Nephron progenitor cell (in vitro differentiated cells): ENCODE measurements around the gene NR4A2.
A peak's percentile ranks its signal among the peaks of the same experiment; 100 is the strongest.

ENCODE experiments used
- DNase-seq: peaks from one replicate; pipeline ENCODE4 v3.0.0; 2021
- H3K27ac Mint-ChIP-seq: 2 replicates; pipeline ENCODE4 v1.8.0; 2021; ENCODE audit warnings: mild to moderate bottlenecking, moderate library complexity, mixed read lengths
- H3K27me3 Mint-ChIP-seq: 2 replicates; pipeline ENCODE4 v1.8.0; 2021; ENCODE audit warnings: mild to moderate bottlenecking, low read depth, mixed read lengths; ENCODE audit not compliant: poor library complexity
- H3K36me3 Mint-ChIP-seq: 2 replicates; pipeline ENCODE4 v1.8.0; 2021; ENCODE audit warnings: low read depth, mixed read lengths
- H3K4me1 Mint-ChIP-seq: 2 replicates; pipeline ENCODE4 v1.8.0; 2021; ENCODE audit warnings: mixed read lengths
- H3K4me3 Mint-ChIP-seq: 2 replicates; pipeline ENCODE4 v1.8.0; 2021; ENCODE audit warnings: mild to moderate bottlenecking, moderate library complexity, mixed read lengths
- H3K9me3 Mint-ChIP-seq: 2 replicates; pipeline ENCODE4 v1.8.0; 2021; ENCODE audit warnings: mild to moderate bottlenecking, moderate library complexity, mixed read lengths
- CTCF ChIP-seq: fragments of 200-600 bp; sonication (generic); IDR thresholded peaks from 2 replicates; pipeline ENCODE4 v1.5.0; 2021; ENCODE audit warnings: antibody characterized with exemption

The NR4A2 gene

GRCh38 chr2:156332534-156333273 lies at the start of gene NR4A2:
TSS of gene NR4A2 (minus strand) at chr2:156332721. CDS start at chr2:156330186, 2,535 bp downstream.
- H3K4me3 Mint-ChIP-seq = peak within 1 kb of the TSS; percentile 89
- no peaks in the 10 kb centered on the region for H3K36me3 Mint-ChIP-seq
- peaks cover 39% of the 10 kb centered on the region for H3K4me1 Mint-ChIP-seq
- H3K9me3 Mint-ChIP-seq = no peaks in the 10 kb centered on the region
- no peak for TF ChIP-seq CTCF
- H3K27ac Mint-ChIP-seq = no peak within 1 kb of the TSS
- peaks cover 69% of the 10 kb centered on the region for H3K27me3 Mint-ChIP-seq
- peak; percentile 78 for DNase-seq

GRCh38 chr2:156380117-156380645 lies 47.7 kb upstream of the NR4A2 start:
- Mint-ChIP-seq H3K9me3 (peaks cover 14% of the 10 kb centered on the region), H3K4me1 (peaks cover 15% of the 10 kb centered on the region), H3K4me3 (no peak overlapping the region), H3K27ac (no peak overlapping the region), H3K27me3 (no peaks in the 10 kb centered on the region), H3K36me3 (no peaks in the 10 kb centered on the region)
- DNase-seq = peak; percentile 2
- TF ChIP-seq CTCF = no peak

- no peak for DNase-seq
- Mint-ChIP-seq H3K4me1 (peaks cover 15% of the 10 kb centered on the region), H3K9me3 (peaks cover 18% of the 10 kb centered on the region), H3K4me3 (no peak overlapping the region), H3K27me3 (peaks cover under 1% of the 10 kb centered on the region), H3K27ac (no peak overlapping the region), H3K36me3 (no peaks in the 10 kb centered on the region)
- no peak for TF ChIP-seq CTCF
Measured at GRCh38 chr2:156379714-156380113, 47.2 kb upstream of the NR4A2 start.

- Mint-ChIP-seq H3K27me3 (peaks cover 5% of the 10 kb centered on the region), H3K4me1 (peaks cover 15% of the 10 kb centered on the region), H3K27ac (no peak overlapping the region), H3K9me3 (peaks cover 22% of the 10 kb centered on the region), H3K36me3 (no peaks in the 10 kb centered on the region), H3K4me3 (no peak overlapping the region)
- TF ChIP-seq CTCF = no peak
- DNase-seq = no peak
Measured at GRCh38 chr2:156379071-156379470, 46.5 kb upstream of the NR4A2 start.

GRCh38 chr2:156366753-156367152 lies 34.2 kb upstream of the NR4A2 start:
- Mint-ChIP-seq H3K27me3 (peaks cover 3% of the 10 kb centered on the region), H3K27ac (no peak overlapping the region)

More at GRCh38 chr2:156366753-156367152, 34.2 kb upstream of the NR4A2 start:
- no peaks in the 10 kb centered on the region for H3K4me1 Mint-ChIP-seq
- no peak overlapping the region for H3K4me3 Mint-ChIP-seq
- TF ChIP-seq CTCF = no peak
- peaks cover 8% of the 10 kb centered on the region for H3K36me3 Mint-ChIP-seq
- peaks cover 14% of the 10 kb centered on the region for H3K9me3 Mint-ChIP-seq
- no peak for DNase-seq
